ENCODE results near the gene NCF4.

DNA sequence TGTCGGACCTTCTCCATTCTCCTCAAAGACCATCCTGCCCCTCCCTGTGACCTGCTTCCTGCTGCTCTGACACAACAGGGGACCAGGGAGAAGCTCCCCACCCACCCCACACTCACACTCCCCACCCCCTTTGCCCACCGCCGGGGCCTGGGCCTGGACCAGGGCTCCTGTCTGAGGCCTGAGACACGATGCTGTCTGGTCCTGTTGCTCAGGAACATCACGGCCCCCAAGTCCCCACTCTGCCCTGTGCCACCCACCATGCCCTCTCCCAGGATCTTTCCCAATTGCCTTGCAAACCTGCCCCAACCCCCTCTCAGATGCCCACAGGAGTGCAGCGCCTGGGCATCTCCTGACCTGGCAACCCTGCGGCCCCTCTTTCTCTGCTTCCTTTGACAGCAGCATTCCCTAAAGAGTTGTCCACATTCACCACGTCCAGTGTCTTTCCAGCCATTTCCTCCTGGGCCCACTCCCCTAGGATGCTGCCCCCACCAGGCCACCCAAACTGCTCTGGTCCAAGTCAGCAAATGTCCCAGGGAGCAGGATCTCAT, 63.4 kb downstream of the NCF4 start:
- no peak for TF ChIP-seq CTCF (conservative IDR thresholded peaks at IDR 0.05 in 1 of 2, IDR thresholded peaks at IDR 0.05 in 1 of 2; ENCODE audit: extremely low read depth in 1 of 2, insufficient read depth in 1 of 2, low read depth in 1 of 2, low read length in 2 of 2)
- TF ChIP-seq EZH2 (IDR thresholded peaks at IDR 0.05; ENCODE audit: borderline replicate concordance, low read length): no peak

Data from mammary epithelial cell (primary cell).